Ammon's horn (tissue), 1 donor: ENCODE results near the gene MED25.

ENCODE experiments used
- DNase-seq: peaks from one replicate; pipeline ENCODE4 v3.0.0-alpha.2; 2016; ENCODE audit warnings: low spot score

The MED25 gene

GRCh38 chr19:49844138-49845095, 26.3 kb downstream of the MED25 start:
- no peak for DNase-seq

DNA sequence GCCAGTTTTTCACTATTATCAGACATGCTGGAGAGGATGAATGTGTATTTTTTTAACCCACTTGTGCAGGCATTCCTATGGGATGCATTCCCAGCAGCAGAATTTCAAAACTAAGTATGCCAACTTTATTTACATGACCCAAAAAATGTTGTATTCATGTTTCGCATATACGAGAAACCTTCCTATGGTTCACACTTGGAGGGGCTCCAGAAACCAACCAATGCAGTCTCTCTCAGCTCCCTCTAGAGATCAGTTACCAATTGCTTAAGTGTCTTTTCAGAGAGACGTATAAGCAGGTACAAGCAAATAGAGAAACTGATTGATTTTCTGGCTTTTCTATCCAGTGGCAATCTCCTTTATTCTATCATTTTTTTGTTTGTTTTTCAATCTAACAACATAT, 27.3 kb downstream of the MED25 start:
- DNase-seq, result no peak

GRCh38 chr19:49846408-49846807, 28.3 kb downstream of the MED25 start:
- no peak for DNase-seq

DNA sequence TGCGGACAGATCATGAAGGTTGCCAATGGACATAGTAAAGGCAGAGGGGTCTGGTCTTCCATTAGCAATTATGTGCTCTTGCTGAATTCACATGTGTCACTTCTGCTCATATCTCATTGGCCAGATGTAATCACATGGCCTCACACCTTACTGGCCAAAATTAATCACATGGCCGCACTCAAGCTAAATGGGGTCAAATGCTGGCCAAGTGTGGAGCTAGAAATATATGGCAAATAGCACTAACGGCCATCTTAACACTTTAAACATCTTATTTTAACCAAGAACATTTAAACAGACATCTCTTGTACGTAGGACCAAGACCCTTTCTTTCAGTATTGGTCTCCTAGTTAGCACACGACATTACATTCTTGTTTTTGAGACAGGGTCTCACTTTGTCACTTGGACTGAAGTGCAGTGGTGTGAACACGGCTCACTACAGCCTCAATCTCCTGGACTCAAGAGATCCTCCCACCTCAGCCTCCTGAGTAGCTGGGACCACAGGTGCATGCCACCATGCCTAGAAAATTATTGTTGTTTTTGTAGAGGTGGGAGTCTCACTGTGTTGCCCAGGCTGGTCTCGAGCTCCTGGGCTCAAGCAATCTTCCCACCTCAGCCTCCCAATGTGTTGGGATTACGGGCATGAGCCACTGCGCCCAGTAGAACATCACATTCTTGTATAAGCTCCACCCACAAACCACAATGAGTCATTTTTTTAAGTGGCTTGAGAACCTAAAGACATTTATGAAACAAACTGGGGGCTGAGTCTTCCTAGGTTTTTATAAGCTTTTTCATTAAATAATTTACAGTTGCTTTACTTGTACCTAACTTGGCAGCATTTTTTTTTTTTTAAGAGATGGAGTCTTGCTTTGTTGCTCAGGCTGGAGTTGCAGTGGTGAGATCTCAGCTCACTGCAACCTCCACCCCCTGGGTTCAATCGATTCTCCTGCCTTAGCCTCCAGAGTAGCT, 29.9 kb downstream of the MED25 start:
- DNase-seq, result no peak

DNA sequence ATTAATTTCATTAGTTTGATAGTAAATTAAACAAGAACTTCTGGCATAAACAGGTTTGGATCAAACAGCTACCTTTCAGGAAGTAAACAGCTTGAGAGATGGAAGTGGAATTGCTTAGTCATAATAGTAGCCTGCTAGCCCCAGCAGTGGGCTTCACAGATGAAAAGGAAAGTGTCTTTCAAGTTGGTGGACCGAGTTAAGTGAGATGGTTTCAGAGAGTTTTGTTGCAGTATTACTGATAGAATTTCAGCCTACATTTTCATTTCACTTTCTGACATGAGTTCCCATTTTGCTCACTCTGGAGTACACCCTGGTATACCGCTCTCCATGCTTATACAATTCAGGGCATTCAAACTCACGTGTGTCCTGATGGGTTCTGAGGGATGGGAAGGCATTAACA, 30.8 kb downstream of the MED25 start:
- DNase-seq, result no peak

DNA sequence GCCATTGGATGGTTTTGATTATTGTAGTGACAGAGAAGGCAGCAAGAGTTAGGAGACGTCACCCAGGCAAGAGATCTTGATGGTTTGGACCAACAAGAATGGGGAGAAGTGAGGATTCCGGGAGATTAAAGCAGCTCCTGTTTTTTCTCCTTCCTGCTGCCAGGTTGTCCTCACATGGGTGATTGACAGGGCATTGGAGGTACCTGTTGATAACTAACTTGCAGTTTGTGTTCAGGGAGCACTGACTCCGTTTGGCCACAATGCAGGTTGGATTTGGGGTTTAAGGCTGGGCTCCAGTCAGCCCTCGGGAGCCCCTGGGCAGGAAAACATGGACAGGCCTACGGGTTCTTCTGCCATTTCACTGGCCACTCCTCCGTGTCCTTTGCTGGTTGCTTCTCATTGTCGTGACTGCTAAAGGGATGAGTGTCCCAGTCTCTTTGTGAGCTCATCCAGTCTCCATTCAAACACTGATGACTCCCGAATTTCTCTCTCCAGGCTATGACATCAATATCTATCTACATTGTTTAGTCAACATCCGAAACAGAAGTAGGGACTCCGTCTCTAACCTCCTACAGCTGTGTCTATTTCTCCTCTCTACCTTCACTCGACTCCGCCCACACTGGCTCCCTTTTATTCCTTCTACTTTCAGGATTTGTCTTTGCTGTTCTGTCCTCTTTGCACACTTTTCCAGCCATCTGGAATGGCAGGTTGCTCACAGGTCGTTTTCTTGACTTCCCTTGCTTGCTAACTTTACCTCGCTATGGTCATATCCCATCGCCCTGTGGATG, 31.5 kb downstream of the MED25 start:
- no peak for DNase-seq

GRCh38 chr19:49850221-49850486, 32.1 kb downstream of the MED25 start:
- no peak for DNase-seq

DNA sequence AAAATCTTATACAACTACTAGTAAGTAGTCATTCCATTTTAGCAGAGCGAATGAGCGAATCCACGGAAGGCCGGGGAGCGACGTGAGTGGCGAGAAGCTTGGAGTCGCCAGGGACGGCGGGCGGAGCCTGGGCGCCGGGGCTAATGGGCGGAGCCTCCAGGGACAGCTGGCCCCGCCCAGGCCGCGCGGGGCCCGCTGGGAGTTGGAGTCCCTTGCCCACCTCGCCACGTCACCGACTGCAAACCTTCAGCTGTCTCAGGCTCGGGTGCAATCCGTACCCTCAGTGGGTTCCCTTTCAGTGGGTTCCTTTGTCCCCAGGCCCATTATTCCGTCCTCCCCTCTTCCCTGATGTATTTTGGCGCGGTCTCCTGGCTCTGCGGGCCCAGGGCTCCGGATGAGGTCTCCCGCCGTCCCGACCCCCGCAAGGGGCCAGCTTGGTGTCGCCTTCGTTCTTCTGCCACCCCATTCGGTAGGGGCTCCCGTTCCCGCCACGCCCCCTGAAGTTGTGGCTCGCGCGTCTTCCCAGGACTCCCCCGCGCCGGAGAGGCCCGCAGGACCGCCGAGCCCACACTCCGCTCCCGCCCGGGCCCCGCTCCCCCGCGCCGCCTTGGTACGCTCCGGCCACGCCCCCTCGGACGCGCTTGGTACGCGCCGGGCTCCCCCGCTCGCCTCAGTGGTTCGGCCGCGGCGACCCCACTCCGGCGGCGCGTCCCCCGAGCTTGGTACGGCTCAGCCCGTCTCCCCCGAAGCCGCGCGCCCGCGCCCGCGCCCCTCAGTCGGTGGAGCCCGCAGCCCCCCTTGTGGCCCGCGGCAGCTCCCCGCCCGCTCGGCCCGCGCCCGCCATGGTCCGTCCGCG, 32.6 kb downstream of the MED25 start, which contains the start of gene PTOV1:
Gene PTOV1, plus strand, starts transcription at position 673 of the 856 bp plus-strand sequence.
- peak; percentile 96 for DNase-seq

DNA sequence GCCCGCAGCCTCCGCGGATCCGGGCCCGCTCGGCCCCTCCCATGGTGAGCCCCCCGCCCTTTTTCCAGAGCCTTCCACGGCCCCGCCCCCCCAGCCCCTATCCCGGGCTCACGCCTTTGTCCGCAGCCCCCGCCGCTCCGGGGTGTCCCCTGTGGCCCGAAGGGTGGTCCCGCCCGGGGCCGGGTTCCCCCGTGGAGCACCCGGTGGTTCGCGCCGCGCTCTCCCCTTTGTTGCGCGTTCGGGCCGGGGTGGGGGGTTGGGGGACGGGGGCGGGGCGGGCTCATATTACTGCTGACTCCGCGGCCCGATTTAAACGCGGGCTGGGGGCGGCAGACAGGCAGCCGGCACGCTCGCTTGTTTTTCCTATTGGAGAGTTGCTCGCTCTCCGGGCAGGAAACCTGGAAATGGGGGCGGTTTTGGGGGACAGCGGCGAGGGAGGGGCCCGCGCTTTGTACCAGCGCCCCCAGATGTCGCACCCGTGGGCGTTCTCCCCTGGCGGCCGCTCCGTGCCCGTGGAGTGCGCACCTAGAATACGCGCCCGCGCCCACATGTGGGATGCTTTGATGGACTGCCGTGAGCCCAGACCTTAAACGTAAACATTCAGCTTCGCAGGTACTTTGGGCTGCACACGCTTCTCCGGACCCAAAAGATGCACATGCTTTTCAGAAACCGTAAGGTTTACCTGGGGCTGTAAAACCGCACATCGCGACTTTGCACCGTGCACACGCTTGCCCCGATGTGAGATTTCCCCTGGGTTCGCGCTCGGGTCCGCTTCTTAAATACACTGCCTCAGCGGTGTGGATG, 33.6 kb downstream of the MED25 start:
- DNase-seq, result no peak

DNA sequence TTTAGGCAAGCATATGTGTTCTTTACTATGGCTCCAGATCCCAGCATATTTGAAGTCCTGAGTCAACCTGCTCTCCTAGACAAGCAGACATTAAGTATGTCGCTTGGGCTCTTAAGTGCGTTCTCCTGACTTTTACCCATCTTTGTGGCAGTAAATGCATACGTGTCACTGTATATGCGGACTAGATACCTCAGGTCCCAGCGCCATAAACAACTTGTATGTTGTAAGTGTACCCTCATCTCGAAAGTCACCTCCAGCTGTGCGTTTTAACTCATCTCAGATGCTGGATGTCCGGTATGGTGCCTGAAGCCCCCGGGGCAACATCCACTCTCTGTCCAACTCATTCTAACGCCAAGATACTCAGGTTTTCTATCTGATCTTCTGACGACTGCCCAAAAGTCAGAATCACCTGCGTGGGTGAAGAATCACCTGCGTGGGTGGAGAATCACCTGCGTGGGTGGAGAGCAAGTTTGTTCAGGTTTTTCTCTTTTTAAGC, 34.6 kb downstream of the MED25 start:
- no peak for DNase-seq

DNA sequence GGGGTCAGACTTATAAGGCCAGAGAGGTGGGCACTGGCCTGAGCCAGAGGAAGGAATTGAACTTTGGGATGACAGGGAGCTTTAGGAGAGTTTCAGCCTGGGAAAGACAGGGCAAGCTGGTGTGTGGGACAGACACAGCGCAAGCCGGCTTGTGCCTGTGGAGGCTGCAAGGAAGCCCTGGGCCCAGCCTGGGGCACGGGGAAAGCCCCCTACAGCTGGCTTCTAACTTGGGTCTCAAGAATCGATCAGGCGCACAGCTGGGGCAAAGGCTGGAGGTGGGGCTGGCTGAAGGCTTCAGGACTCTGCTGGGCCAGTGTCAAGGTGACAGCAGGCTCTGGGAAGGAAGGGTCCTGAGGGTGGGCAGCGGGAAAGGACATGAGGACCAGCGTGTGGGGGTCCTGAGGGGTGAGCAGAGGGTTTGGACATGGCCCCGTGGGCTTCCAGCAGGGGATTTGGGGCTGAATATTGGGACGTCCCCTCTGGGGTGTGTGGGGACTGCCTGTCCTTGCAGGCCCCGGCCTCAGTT, 35.8 kb downstream of the MED25 start:
- no peak for DNase-seq

DNA sequence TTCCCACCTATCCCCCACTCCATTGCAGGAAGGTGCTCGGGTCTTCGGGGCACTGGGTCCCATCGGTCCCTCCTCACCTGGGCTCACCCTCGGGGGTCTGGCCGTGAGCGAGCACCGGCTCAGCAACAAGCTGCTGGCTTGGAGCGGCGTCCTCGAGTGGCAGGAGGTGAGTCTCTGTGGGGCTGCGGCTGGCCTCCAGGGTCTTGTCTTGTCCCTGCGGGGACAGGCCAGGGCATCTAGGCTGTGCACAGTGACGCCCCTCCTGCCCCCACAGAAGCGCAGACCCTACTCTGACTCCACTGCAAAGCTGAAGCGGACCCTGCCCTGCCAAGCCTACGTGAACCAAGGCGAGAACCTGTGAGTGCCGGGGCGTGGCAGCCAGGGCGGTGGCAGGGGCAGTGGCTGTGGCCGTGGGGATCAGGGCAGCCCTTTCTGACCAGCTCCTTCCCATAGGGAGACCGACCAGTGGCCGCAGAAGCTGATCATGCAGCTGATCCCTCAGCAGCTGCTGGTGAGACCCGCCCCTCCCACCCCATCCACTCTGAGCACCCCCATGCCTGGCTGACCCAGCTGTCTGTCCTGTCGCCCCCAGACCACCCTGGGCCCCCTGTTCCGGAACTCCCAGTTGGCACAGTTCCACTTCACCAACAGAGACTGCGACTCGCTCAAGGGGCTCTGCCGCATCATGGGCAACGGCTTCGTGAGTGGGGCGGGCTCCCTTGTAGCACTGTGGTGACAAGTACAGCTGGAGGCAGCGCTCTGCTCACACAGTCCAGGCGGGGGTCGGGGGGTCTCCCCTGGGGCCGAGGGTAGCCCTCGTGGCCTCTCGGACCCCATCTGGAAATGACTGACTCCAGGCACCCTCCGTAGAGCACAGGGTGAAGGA, 36.5 kb downstream of the MED25 start:
- DNase-seq, result no peak

DNA sequence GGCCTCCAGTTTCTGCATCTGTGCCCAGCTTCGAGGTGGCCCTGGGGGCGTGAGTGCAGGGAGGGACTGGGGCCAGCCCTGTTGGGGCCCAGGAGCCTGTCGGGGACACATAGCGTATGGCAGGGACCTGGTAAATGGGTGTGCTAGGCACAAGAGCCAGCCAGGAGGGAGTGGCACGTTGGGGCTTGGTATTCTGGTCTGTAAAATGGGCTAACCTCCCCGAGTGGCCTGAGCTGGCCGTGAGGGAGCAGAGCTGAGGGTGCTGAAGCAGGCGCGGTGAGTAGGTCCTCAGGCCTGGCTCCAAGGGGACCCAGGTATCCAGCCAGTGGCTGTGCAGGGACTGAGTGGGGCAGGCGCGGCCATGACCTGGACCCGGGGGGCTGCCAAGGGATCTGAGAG, 37.2 kb downstream of the MED25 start:
- no peak for DNase-seq

DNA sequence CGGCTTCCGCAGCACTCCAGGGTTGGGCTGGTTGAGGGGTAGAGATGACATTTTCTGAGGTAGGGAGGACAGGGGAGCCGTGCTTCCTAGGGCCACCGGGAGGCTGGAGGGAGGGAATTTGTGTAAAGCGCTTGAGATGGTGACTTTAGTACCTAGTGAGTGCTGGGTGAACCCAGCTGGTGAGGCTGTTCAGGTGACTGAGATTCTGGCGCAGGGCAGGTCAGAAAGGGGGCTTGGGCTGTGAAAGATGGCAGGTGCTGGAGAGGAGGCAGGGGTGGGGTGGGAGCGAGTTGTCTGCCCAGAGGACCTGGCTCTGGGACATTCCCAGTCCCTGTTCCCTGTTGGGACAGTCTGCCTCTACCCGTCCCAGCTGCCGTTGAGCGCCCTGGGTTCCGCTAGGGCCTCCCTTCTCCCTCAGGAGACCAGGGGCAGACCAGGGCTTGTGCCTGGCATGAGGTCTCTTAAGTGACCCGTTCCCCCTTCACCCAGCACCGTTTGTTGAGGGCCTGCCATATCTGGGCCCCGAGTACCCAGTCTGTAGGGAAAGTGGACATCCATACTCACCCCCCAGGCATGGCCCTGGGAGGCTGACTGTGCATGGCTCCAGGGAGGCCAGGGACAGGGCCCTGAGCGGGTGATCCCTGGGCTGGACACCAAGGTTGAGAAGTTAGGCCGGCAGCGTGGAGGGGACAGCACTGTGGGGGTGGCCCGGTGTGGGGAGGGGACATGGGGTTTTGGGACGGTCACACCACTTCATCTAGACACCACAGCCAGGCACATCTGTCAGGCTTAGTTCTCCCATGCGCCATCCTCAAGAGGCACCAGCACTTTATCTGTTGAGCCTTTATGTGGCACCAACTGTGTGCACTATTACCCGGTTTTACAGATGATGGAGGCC, 37.8 kb downstream of the MED25 start:
- no peak for DNase-seq

- no peak for DNase-seq
Observed at GRCh38 chr19:49856574-49857021, 38.5 kb downstream of the MED25 start.

DNA sequence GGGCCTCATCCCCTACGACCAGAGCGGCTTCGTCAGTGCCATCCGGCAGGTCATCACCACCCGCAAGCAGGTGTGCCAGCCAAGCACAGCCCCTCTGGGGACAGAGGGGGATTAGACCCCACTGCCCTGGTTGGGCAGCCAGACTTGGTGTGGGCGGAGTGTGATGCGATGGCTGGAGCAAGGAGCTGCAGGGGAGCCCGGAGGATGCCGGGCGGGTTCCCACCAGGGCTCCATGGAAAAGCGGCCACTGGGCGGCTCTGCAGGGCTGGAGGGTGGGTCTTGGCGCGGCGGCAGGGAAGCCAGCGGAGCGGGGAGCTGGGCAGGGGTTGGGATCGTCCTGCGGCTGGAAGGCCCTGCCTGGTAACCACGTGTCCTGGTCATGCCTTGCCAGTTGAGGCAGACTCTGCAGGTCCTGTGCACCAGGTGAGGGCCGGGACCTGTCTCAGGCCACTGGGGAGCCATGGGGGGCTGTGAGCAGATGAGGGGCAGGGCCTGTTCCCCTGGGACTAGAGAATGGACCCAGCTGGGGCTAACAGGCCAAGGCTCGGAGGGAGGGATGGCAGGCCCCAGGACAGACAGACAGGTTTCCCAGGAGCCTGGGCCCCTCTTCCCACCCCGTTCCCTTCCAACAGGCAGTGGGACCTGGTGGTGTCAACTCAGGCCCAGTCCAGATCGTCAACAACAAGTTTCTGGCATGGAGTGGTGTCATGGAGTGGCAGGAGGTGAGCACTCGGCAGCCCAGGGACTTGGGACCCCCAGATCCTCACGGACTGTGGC, 39.2 kb downstream of the MED25 start:
- no peak for DNase-seq

- DNase-seq, result no peak
Observed at GRCh38 chr19:49857838-49858087, 39.7 kb downstream of the MED25 start.
